Colonic mucosa (tissue), 4 donors: Measurements from ENCODE around the gene OPCML. TPM values are rescaled to one million over a fixed set of nuclear protein-coding genes. Genes with fewer than 3 reads are reported as not detected.

Experiments
- DNase-seq: peaks from one replicate; pipeline ENCODE4 v3.0.0-alpha.2; 2020
- H3K27ac ChIP-seq: fragments of 200-600 bp; one replicate; pipeline ENCODE4 v1.8.0; 2021
- H3K27me3 ChIP-seq: fragments of 200-600 bp; one replicate; pipeline ENCODE4 v1.8.0; 2021
- H3K36me3 ChIP-seq: fragments of 200-600 bp; one replicate; pipeline ENCODE4 v1.8.0; 2021
- H3K4me1 ChIP-seq: fragments of 200-600 bp; one replicate; pipeline ENCODE4 v1.8.0; 2021; ENCODE audit warnings: mild to moderate bottlenecking
- H3K4me3 ChIP-seq: fragments of 200-600 bp; one replicate; pipeline ENCODE4 v1.8.0; 2021
- H3K9ac ChIP-seq, 2 donors: one replicate each; pipeline ENCODE4 v1.7.0; 2013; ENCODE audit warnings: control low read depth in 2 of 2, low read depth in 2 of 2, low read length in 2 of 2
- H3K9me3 ChIP-seq: fragments of 200-600 bp; one replicate; pipeline ENCODE4 v1.8.0; 2021
- CTCF ChIP-seq: fragments of 200-600 bp; IDR thresholded peaks from one replicate; pipeline ENCODE4 v1.8.0; 2022; ENCODE audit warnings: antibody characterized with exemption, mild to moderate bottlenecking
- intact Hi-C: fragments of 100-400 bp; cut with DNase I; formaldehyde crosslinking; loops from one replicate; pipeline ENCODE4 v1.14.1; 2022
- total RNA-seq, 2 donors: library from RNA; stranded (reverse); fragmentation: NEBNext Ultra II Directional in 1 of 2; extraction: Animal tissue kit (Norgen Biotek cat#: 25700) in 1 of 2; gene quantifications; one replicate each; pipeline ENCODE4 v1.2.1, GENCODE V29; 2021
- donor health status: healthy.
- donor health status: DM: no; HTN: no; CAD: no.
- donor health status: DM: no; HTN: no; CAD: no.

Gene OPCML
- total RNA-seq, 2 donors from 2014 or later = 0.08 TPM; not detected in 1

DNA sequence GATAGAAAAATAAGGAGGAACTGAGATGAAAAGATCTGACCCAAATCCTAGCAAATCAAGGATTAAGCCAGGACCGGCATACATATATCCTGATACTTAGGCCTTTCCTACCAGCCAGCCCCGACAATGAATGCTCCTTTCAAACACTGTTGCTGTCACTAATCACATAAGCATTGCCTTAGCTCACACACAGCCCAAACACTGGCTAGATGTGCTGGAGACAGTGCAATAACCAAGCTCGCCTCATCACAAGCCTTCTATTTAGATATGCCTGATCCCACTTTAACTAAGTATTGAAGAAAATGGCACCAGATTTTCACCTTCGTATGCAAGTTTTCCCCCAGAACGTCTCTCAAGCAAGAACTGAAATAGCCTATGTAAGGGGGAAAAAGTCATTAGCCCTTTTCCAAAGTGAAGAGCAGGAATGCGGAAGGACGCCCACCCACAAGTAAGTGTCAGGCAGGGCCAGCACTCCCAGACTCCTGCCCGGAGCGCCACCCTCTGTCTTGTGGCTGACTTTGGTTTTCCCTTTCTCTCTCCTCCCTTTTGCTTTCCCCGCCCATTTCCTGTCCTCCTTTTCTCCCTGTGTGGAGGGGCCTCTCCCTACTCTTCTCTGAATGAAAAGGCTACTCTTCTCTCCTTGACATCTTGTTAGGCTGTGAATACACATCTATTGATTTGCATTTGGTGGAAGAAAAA, 8.9 kb upstream of the OPCML start:
- Histone ChIP-seq H3K36me3 (no peaks in the 10 kb centered on the region), H3K4me1 (no peaks in the 10 kb centered on the region), H3K27ac (no peak overlapping the region), H3K4me3 (no peak overlapping the region), H3K9me3 (no peaks in the 10 kb centered on the region), H3K27me3 (no peaks in the 10 kb centered on the region), H3K9ac (no peak overlapping the region)
- no peak for DNase-seq
- no peak for TF ChIP-seq CTCF
- intact Hi-C loops = no loop called here

DNA sequence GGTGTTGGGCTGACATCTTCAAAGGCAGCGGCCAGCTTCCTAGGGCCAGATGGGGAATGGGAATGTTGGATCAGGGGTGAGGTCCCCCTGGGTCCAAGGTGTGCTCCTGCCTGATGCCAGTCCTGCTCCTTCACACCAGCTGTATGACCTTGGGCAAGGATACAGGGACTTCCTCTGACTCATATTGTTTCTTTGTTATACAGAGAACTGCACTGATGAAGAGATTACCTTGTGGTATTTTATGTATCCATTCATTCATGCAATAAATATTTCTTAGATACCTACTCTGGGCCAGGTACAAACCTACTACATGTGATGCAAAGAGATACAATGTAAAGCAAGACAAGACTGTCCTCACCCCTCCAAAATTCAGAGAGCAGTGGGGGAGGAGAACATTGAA, 3.9 kb upstream of the OPCML start:
- Histone ChIP-seq H3K4me1 (no peaks in the 10 kb centered on the region), H3K9ac (no peak overlapping the region), H3K36me3 (no peaks in the 10 kb centered on the region), H3K9me3 (no peaks in the 10 kb centered on the region), H3K27me3 (no peaks in the 10 kb centered on the region), H3K27ac (no peak overlapping the region), H3K4me3 (no peak overlapping the region)
- DNase-seq = no peak
- intact Hi-C loops = no loop called here
- TF ChIP-seq CTCF = no peak

- DNase-seq = no peak
- intact Hi-C loops = no loop called here
Measured at GRCh38 chr11:133533205-133533604, 904 bp upstream of the OPCML start.

DNA sequence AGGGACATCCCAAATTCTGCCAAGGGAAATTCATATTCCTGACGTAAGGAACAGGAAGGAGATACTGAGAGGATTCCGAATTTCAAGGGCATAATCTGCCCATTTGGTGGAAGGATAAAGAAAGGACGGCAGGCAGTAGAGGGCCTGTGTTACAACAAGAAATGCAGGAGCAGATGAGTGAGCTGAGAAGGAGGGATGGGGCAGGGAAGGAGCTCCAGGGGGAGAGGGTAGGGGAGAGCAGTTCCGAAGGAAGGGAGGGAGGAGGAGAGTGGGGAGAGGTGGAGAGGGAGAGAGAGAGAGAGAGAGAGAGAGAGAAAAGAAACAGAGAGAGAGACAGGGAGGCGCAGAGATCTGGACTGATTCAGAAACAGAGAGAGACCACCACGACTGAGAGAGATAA, 843 bp downstream of the OPCML start:
- H3K27ac ChIP-seq = no peak overlapping the region
- no peaks in the 10 kb centered on the region for H3K36me3 ChIP-seq
- intact Hi-C loops = no loop called here
- DNase-seq = no peak
- TF ChIP-seq CTCF = no peak
- H3K27me3 ChIP-seq = no peaks in the 10 kb centered on the region
- H3K9ac ChIP-seq = no peak overlapping the region
- H3K4me3 ChIP-seq = no peak overlapping the region
- H3K9me3 ChIP-seq = no peaks in the 10 kb centered on the region
- H3K4me1 ChIP-seq = no peaks in the 10 kb centered on the region

More at GRCh38 chr11:133533205-133533604, 904 bp upstream of the OPCML start:
- Histone ChIP-seq H3K27ac (no peak overlapping the region), H3K9ac (no peak overlapping the region), H3K27me3 (no peaks in the 10 kb centered on the region), H3K4me3 (no peak overlapping the region), H3K9me3 (no peaks in the 10 kb centered on the region), H3K4me1 (no peaks in the 10 kb centered on the region), H3K36me3 (no peaks in the 10 kb centered on the region)
- TF ChIP-seq CTCF = no peak

DNA sequence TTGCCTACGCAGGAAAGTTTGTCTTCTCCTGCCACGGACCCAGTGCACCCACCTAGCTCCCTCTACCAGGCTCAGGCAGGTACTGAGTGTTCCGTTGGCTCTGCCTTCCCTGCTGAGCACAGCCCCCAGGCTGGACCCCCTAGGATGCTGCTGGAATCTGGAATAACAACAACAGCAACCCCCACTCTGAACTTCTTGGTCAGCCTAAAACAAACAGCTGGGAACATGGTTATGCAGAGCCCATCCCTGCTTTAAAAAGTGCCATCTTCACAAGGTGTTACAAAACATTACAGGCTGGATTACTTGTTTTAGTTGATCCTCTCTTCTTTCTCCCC, 1.8 kb downstream of the OPCML start:
- no peaks in the 10 kb centered on the region for H3K9me3 ChIP-seq
- H3K27ac ChIP-seq = no peak overlapping the region
- no peaks in the 10 kb centered on the region for H3K36me3 ChIP-seq
- H3K4me1 ChIP-seq = no peaks in the 10 kb centered on the region
- no peak for TF ChIP-seq CTCF
- H3K27me3 ChIP-seq = no peaks in the 10 kb centered on the region
- intact Hi-C loops = no loop called here
- no peak overlapping the region for H3K9ac ChIP-seq
- DNase-seq = no peak
- H3K4me3 ChIP-seq = no peak overlapping the region
